VCaP (cell line): ENCODE data around the gene KLF17.
"Not testable (repeated sequence)": the region's sequence is repeated elsewhere in the genome, so short reads cannot be mapped to it uniquely, and the experiment has no call there.

Experiments used
- H3K27ac ChIP-seq: fragments of 450-650 bp; 2 replicates; pipeline ENCODE4 v1.5.1; 2017
- CTCF ChIP-seq: fragments of 450-650 bp; conservative IDR thresholded peaks from 2 replicates; pipeline ENCODE4 v1.5.1; 2017; ENCODE audit warnings: mild to moderate bottlenecking, moderate library complexity

Gene KLF17

GRCh38 chr1:44120398-44120949 lies 1.9 kb downstream of the KLF17 start:
- TF ChIP-seq CTCF, result no peak
- H3K27ac ChIP-seq, result no peak overlapping the region

GRCh38 chr1:44129616-44130500 lies 11.2 kb downstream of the KLF17 start:
- no peak overlapping the region for H3K27ac ChIP-seq
- no peak for TF ChIP-seq CTCF

GRCh38 chr1:44131411-44131810 lies 12.8 kb downstream of the KLF17 start:
- no peak overlapping the region for H3K27ac ChIP-seq
- no peak for TF ChIP-seq CTCF

- TF ChIP-seq CTCF, result no peak
- no peak overlapping the region for H3K27ac ChIP-seq
Measured at GRCh38 chr1:44134071-44134920, 15.7 kb downstream of the KLF17 start.

GRCh38 chr1:44135886-44136285 lies 17.3 kb downstream of the KLF17 start:
- TF ChIP-seq CTCF, result no peak
- H3K27ac ChIP-seq, result no peak overlapping the region

GRCh38 chr1:44138239-44138638 lies 19.6 kb downstream of the KLF17 start:
- no peak overlapping the region for H3K27ac ChIP-seq
- no peak for TF ChIP-seq CTCF

GRCh38 chr1:44139565-44139964 lies 20.9 kb downstream of the KLF17 start:
- H3K27ac ChIP-seq, result not testable (repeated sequence)
